K562 (cell line): ENCODE data around the gene LTBP4. TPM values are rescaled to one million over a fixed set of nuclear protein-coding genes. Genes with fewer than 3 reads are reported as not detected.

Experiments
- ATF3 ChIP-seq, 2 experiments: fragments of 450-650 bp in 1 of 2; sonication (generic) in 1 of 2; formaldehyde crosslinking in 1 of 2; IDR thresholded peaks in 1 of 2; conservative IDR thresholded peaks in 1 of 2; 2 replicates each; pipeline versions ENCODE4 v1.6.1 to v1.8.1; 2016 to 2023; ENCODE audit warnings: mild to moderate bottlenecking in 2 of 2, moderate library complexity in 2 of 2, inconsistent platforms in 1 of 2, missing genetic modification reagents in 1 of 2
- CCAR2 ChIP-seq: fragments of 200-400 bp; formaldehyde crosslinking; IDR thresholded peaks from 2 replicates; pipeline ENCODE4 v1.6.1; 2017; ENCODE audit warnings: mild to moderate bottlenecking, low read depth, low read length
- CTCF ChIP-seq, 3 experiments: IDR thresholded peaks in 2 of 3; conservative IDR thresholded peaks in 1 of 3; 2 replicates each; pipeline ENCODE4 v1.5.1; 2011 to 2012; ENCODE audit warnings: low read length in 3 of 3, mild to moderate bottlenecking in 3 of 3, control low read depth in 2 of 3, improper control_type of control experiment in 1 of 3, inconsistent platforms in 1 of 3, low read depth in 1 of 3, mixed read lengths in 1 of 3, moderate library complexity in 1 of 3; ENCODE audit not compliant: insufficient read depth in 2 of 3
- EGR1 ChIP-seq: fragments of 450-650 bp; conservative IDR thresholded peaks from 2 replicates; pipeline ENCODE4 v1.6.1; 2017; ENCODE audit warnings: mild to moderate bottlenecking
- FOSL1 ChIP-seq: fragments of 200-800 bp; sonication (Bioruptor generic); conservative IDR thresholded peaks from 2 replicates; pipeline ENCODE4 v1.6.1; 2016; ENCODE audit warnings: missing genetic modification characterization, missing compliant biosample characterization
- SAP30 ChIP-seq: fragments of 200-600 bp; sonication (generic); IDR thresholded peaks from 2 replicates; pipeline ENCODE4 v1.6.1; 2012; ENCODE audit warnings: borderline replicate concordance, low read depth, mild to moderate bottlenecking, moderate library complexity, low read length, control low read depth, inconsistent platforms; ENCODE audit not compliant: insufficient read depth, poor library complexity, severe bottlenecking
- TARDBP ChIP-seq: fragments of 450-650 bp; IDR thresholded peaks from 2 replicates; pipeline ENCODE4 v1.6.1; 2016
- ZC3H4 ChIP-seq: sonication (generic); formaldehyde crosslinking; IDR thresholded peaks from 2 replicates; pipeline ENCODE4 v1.9.0; 2021; ENCODE audit warnings: missing genetic modification reagents, borderline replicate concordance
- ZNF561 ChIP-seq: fragments of 450-650 bp; formaldehyde crosslinking; conservative IDR thresholded peaks from 2 replicates; pipeline ENCODE4 v1.4.0; 2020; ENCODE audit warnings: mild to moderate bottlenecking, moderate library complexity
- polyA plus RNA-seq, 8 experiments: library from polyadenylated mRNA; depleted of rRNA in 4 of 8; stranded (reverse) in 5 of 8; unstranded in 3 of 8; fragments of >200 nt; fragmentation: Nextera tagmentation in 2 of 8; fragmentation: Illumina TruSeq in 1 of 8; extraction: Ambion mirVana in 2 of 8; extraction: Trizol in 1 of 8; gene quantifications; 2 replicates each; pipeline versions ENCODE4 v1.2.1 to v1.2.3, GENCODE V29; 2011 to 2014; ENCODE audit warnings: inconsistent platforms in 1 of 8, missing spikeins in 1 of 8
- total RNA-seq, 7 experiments: library from RNA; depleted of rRNA in 6 of 7; stranded (reverse); fragments of >200 nt in 6 of 7; fragmentation: Illumina TruSeq in 2 of 7; extraction: Trizol in 2 of 7; gene quantifications; 2 replicates each; pipeline versions ENCODE4 v1.2.1 to v1.2.3, GENCODE V29; 2011 to 2021; ENCODE audit warnings: low replicate concordance in 1 of 7

The LTBP4 gene
- total and polyA plus RNA-seq, 9 of the 15 experiments (the other 6 are each of a cell fraction or from before 2014, with no cell fraction given) = 0.35 to 160 (median 31.6) TPM

GRCh38 chr19:40594657-40595091 lies 6.5 kb upstream of the LTBP4 start (continued):
- no peak for TF ChIP-seq TARDBP
- TF ChIP-seq CCAR2 = no peak
- no peak for TF ChIP-seq SAP30
- TF ChIP-seq EGR1 = peak; percentile 34; the same call in 1 of the 2 replicates
- peak; percentile 43; the same call in 1 of the 2 replicates for TF ChIP-seq ATF3 (IDR thresholded peaks at IDR 0.05)
- no peak for TF ChIP-seq ATF3 (CRISPR knock-in tag; conservative IDR thresholded peaks at IDR 0.05)
- TF ChIP-seq ZC3H4 (CRISPR knock-in tag) = no peak
- peak in 2 of 3 experiments; percentile 9 to 24; a peak in 2 of 6 replicates for TF ChIP-seq CTCF (IDR thresholded peaks at IDR 0.05 in 2 of 3, conservative IDR thresholded peaks at IDR 0.05 in 1 of 3; ENCODE audit: insufficient read depth in 2 of 3, low read depth in 1 of 3, low read length in 3 of 3)
- TF ChIP-seq FOSL1 (tag) = peak; percentile 64
- no peak for TF ChIP-seq ZNF561 (CRISPR knock-in tag)
- TF ChIP-seq, all 486 proteins: peak for 5
